ES-I3 (cell line): ENCODE data around the gene LRRC4C.

Source experiments
- H3K36me3 ChIP-seq: 2 replicates; pipeline ENCODE4 v1.6.1; 2013; ENCODE audit warnings: mild to moderate bottlenecking, low read length, control low read depth, moderate library complexity; ENCODE audit not compliant: insufficient read depth
- H3K4me1 ChIP-seq: 2 replicates; pipeline ENCODE4 v1.6.1; 2013; ENCODE audit warnings: mild to moderate bottlenecking, control low read depth, low read length; ENCODE audit not compliant: insufficient read depth
- H3K9ac ChIP-seq: 2 replicates; pipeline ENCODE4 v1.6.1; 2013; ENCODE audit warnings: low read depth, mild to moderate bottlenecking, low read length, moderate library complexity
- H3K9me3 ChIP-seq: 2 replicates; pipeline ENCODE4 v1.6.1; 2013; ENCODE audit warnings: mild to moderate bottlenecking, low read length, moderate library complexity; ENCODE audit not compliant: control insufficient read depth, insufficient read depth

LRRC4C gene

DNA sequence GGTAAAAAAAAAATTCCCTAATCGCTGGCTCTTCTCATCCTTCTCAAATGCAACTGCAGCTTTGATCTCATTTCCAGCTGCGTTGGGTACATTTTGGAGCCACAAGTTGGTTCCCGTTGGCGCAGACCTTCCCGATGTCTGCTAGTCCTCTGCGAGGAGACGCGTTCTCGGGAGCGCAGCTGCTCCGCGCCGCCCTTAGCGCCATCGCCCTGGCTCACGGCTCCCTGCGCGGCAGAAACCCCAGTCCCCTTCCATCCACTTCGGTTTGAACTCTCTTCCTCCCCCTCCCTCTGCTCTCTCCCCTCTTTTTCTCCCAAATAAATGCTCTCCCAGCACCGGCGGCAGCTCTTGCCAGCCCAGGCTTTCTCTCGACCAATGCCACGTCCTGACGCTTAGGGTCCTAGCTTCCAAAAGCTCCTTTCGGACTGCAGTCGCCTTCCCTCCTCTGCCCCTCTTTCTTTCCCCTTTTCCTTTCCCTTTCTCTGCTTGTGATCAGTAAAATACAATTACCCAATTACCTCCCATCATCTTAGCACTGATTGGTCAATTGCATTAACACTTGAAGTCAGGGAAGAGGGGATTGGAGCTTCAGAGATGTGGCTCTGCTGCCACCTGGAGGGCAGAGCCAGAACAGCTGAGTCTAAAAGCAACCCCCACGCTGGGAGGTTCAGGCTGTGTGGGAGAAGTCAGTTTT, 1165.7 kb downstream of the LRRC4C start:
- Histone ChIP-seq H3K4me1 (0 out of 2 replicates have a peak, but pooled peaks cover 4% of the 10 kb centered on the region), H3K36me3 (no peaks in the 10 kb centered on the region), H3K9me3 (no peaks in the 10 kb centered on the region), H3K9ac (peak overlapping the region; percentile 87; the same call in 1 of the 2 replicates)

- H3K9me3 ChIP-seq = no peaks in the 10 kb centered on the region
- H3K4me1 ChIP-seq = 0 out of 2 replicates have a peak, but pooled peaks cover 4% of the 10 kb centered on the region
- H3K9ac ChIP-seq = peak overlapping the region; percentile 87; the same call in 1 of the 2 replicates
- no peaks in the 10 kb centered on the region for H3K36me3 ChIP-seq
Observed at GRCh38 chr11:40292721-40293508, 1166.5 kb downstream of the LRRC4C start.

DNA sequence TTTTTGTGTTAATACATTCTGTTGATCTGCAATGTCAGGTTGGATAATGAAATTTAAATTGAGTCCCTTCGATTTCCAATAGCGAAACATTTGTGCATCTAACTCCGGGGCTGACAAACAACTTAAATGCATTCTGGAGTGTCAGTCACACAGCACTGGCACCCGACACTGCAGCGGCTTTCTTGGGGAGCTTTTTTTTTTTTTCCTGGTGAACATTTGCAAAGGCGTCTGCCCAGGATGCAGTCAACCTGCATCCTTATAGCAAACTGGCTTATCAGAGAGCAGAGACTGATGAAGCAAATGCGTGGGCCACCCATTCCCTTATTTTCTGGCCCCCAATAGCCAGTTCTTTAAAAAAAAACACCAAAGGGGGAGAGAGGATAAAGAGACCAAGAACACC, 1167.7 kb downstream of the LRRC4C start:
- no peaks in the 10 kb centered on the region for H3K36me3 ChIP-seq
- H3K4me1 ChIP-seq = 0 out of 2 replicates have a peak, but pooled peaks cover 4% of the 10 kb centered on the region
- no peaks in the 10 kb centered on the region for H3K9me3 ChIP-seq
- H3K9ac ChIP-seq = no peak overlapping the region

DNA sequence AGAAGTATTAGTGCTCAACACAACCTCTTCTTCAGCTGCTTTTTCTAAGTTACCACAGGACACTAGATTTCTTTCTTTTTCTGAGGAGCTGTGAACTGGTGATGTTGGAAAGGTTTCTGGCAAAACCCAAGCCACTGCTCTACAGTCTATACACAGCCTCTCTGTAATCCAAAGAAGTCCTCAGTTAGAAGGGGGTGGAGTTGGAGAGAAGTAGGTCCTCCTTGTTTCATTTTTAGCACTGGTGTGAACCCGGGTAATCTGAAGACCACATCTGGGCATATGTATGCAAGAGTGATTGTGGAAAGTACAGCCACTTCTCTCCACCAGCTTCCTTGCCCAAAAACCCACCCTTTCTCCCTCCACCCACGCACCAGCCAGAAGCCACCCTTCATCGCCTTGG, 1168.1 kb downstream of the LRRC4C start:
- no peaks in the 10 kb centered on the region for H3K9me3 ChIP-seq
- no peak overlapping the region for H3K9ac ChIP-seq
- 0 out of 2 replicates have a peak, but pooled peaks cover 4% of the 10 kb centered on the region for H3K4me1 ChIP-seq
- no peaks in the 10 kb centered on the region for H3K36me3 ChIP-seq

DNA sequence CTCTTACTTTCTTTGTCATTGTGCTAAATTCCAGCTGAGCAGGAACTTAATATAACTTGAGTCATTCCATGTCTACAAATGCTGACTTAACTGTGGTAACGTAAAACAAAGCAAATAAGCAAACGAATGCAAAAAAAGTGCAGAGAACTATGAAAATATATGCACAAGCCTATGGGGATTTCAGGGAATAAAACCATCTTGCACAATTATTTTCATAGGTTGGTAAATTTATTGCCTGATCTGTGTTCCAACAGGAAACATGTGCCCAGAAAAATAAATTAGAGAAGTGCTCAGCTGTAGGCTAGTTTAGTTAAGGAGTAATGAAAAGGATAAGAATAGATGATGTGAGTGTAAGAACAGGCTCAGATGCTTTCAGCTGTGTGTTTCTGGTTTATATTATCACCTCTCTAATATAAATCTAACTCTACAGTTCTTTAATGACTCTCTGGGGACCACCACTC, 1169.3 kb downstream of the LRRC4C start:
- Histone ChIP-seq H3K9me3 (no peaks in the 10 kb centered on the region), H3K4me1 (0 out of 2 replicates have a peak, but pooled peaks cover 4% of the 10 kb centered on the region)

GRCh38 chr11:40289370-40289769, 1170.1 kb downstream of the LRRC4C start:
- 0 out of 2 replicates have a peak, but pooled peaks cover 4% of the 10 kb centered on the region for H3K4me1 ChIP-seq
- H3K9ac ChIP-seq = no peak overlapping the region
- no peaks in the 10 kb centered on the region for H3K36me3 ChIP-seq
- no peaks in the 10 kb centered on the region for H3K9me3 ChIP-seq

More for the DNA sequence above, 1169.3 kb downstream of the LRRC4C start:
- no peaks in the 10 kb centered on the region for H3K36me3 ChIP-seq
- H3K9ac ChIP-seq = no peak overlapping the region

- Histone ChIP-seq H3K9me3 (no peaks in the 10 kb centered on the region), H3K4me1 (0 out of 2 replicates have a peak, but pooled peaks cover 4% of the 10 kb centered on the region), H3K9ac (no peak overlapping the region), H3K36me3 (no peaks in the 10 kb centered on the region)
Observed at GRCh38 chr11:40287916-40288803, 1171.3 kb downstream of the LRRC4C start.

DNA sequence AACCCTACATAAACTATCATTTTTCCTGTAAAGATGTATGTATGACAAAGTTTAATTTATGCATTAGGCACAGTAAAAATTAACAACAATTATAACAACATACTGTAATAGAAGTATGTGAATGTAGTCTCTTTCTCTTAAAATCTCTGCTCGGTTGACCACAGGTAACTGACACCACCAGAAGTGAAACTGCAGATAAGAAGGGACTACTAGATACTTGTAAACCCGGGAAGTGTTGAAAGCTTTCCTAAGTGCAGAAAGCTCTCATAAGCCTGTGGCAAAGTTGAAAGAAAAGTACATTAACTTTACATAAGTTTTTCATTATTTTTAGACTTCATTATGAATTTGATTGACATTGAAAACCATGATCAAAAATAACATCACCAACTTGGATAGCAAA, 1173.3 kb downstream of the LRRC4C start:
- Histone ChIP-seq H3K9me3 (no peaks in the 10 kb centered on the region), H3K36me3 (no peaks in the 10 kb centered on the region), H3K4me1 (0 out of 2 replicates have a peak, but pooled peaks cover 4% of the 10 kb centered on the region), H3K9ac (no peak overlapping the region)

DNA sequence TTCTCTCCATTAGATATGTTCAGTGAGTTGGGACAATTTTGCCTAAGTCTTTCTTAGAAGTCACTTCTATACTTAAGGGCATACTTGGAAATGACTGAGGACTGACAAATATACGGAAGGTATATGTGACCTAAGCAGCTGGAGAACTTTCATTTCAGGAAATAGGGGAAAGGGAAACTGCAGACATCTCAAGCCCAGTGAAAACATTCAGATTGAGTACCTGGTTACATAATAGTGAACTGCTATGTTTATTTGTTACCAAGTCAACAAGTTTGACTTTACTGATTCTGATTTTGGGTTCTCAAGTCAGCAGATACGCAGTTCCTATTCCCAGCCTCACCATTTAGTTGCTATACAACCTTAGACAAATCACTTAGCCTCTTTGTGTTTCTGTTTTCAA, 1173.9 kb downstream of the LRRC4C start:
- 0 out of 2 replicates have a peak, but pooled peaks cover 5% of the 10 kb centered on the region for H3K4me1 ChIP-seq
- H3K9me3 ChIP-seq = no peaks in the 10 kb centered on the region
- no peak overlapping the region for H3K9ac ChIP-seq
- H3K36me3 ChIP-seq = no peaks in the 10 kb centered on the region

DNA sequence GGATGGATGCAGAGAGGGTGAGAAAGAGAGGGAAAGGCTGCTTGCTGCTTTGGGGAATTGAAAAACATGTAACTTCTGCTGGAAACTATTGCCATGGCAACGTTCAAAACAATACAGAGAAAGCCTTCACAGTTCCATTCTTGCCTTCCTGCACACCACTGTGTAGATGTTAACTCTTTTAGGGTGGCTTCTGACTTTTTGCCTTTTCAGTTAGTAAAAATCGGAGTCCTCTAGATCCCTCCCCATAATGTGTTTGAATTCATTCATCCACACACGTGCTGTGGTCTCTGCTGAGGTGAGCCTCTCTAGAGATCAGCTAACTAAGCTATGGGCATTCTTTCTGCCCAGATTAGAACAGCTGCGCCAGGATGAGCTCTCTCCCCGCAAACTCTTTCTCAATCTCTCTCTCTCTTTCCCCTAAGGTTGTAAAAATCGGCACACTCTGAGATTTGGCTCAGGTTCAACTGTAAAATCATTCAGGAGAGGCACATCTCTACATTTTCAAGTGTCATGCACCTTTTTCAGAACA, 1178.3 kb downstream of the LRRC4C start:
- Histone ChIP-seq H3K4me1 (peaks cover 6% of the 10 kb centered on the region; the same call in 1 of the 2 replicates), H3K9ac (no peak overlapping the region), H3K9me3 (no peaks in the 10 kb centered on the region), H3K36me3 (no peaks in the 10 kb centered on the region)

DNA sequence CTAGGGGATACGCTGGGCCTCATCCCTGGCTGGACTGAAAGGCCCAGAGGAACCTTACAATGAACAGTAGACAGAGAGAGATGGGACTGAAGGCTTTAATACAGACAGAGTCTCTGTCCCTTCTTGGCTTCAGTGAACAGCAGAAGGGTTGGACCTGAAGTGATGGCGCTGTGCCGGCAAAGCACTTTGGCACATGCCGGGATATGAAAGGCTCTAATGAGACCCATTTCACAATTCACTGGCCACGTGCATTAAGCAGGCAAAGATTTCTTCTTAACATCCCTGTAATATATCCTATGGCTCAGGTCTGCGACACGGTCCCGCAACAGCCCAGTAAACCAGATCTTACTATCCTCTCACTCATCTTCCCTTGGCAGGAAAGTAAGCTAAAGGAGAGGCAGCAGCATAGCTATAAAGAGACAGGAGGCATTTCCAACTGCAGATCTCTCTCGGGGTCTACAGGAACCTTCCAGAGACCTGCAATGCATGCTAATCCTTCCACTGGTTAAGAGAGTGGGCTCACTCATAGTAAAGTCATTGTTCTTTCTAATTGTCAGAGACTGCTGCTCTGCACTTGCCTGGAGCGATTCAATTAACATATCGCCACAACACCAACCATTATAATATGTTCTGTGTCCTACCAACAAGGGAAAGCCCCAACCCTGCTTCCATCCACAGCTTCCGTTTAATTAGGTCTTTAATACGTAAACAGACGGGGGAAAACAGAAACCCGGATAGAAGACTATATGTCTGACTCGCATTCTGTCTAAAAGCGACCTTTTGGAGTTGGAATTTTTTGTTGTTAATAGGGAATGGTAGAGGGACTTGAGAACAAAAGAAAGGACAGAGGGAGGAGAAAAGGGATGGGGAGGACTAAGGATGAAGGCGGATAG, 1179.0 kb downstream of the LRRC4C start:
- peaks cover 6% of the 10 kb centered on the region; the same call in 1 of the 2 replicates for H3K4me1 ChIP-seq
- H3K36me3 ChIP-seq = no peaks in the 10 kb centered on the region
- H3K9me3 ChIP-seq = no peaks in the 10 kb centered on the region
- no peak overlapping the region for H3K9ac ChIP-seq

GRCh38 chr11:40276960-40277359, 1182.5 kb downstream of the LRRC4C start:
- Histone ChIP-seq H3K9me3 (no peaks in the 10 kb centered on the region), H3K9ac (no peak overlapping the region), H3K4me1 (peaks cover 6% of the 10 kb centered on the region; the same call in 1 of the 2 replicates), H3K36me3 (no peaks in the 10 kb centered on the region)

DNA sequence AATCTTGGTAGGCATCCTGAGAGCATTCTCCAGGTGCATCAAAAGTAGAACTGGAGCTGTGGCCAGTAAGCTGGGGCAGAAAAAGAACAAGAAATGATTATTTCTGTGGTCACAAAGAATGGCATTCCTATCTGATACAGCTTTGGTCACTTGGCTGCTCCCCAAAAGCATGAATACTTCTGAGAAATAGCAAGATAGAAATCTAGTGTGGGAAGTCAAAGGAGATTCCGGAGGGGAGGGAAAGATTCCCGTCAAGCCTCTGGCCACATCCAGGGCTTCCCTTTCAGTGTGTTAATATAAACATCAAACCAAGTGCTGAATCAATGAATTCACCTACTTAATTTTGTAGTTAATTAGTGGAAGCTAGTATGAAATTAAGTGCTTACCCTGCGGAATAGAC, 1185.4 kb downstream of the LRRC4C start:
- H3K9ac ChIP-seq = no peak overlapping the region
- no peaks in the 10 kb centered on the region for H3K36me3 ChIP-seq
- no peaks in the 10 kb centered on the region for H3K4me1 ChIP-seq
- H3K9me3 ChIP-seq = no peaks in the 10 kb centered on the region
